ENCODE measurements around the gene CDH4.

Gene CDH4

GRCh38 chr20:61539706-61540360 lies 287.8 kb downstream of the CDH4 start:
- Mint-ChIP-seq H3K9me3 (no peaks in the 10 kb centered on the region), H3K36me3 (no peaks in the 10 kb centered on the region)
- no peak for ATAC-seq

GRCh38 chr20:61541537-61541936 lies 289.5 kb downstream of the CDH4 start:
- no peak for DNase-seq (ENCODE audit: low spot score in 2 of 2)
- no peaks in the 10 kb centered on the region for H3K36me3 Mint-ChIP-seq
- no peaks in the 10 kb centered on the region for H3K4me1 Mint-ChIP-seq
- H3K4me3 Mint-ChIP-seq: no peak overlapping the region
- ATAC-seq: no peak
- H3K9me3 Mint-ChIP-seq: no peaks in the 10 kb centered on the region
- no peak overlapping the region for H3K27ac Mint-ChIP-seq

More at GRCh38 chr20:61539706-61540360, 287.8 kb downstream of the CDH4 start:
- H3K4me1 Mint-ChIP-seq: no peaks in the 10 kb centered on the region
- no peak for DNase-seq (ENCODE audit: low spot score in 2 of 2)
- H3K4me3 Mint-ChIP-seq: no peak overlapping the region
- H3K27ac Mint-ChIP-seq: no peak overlapping the region

DNA sequence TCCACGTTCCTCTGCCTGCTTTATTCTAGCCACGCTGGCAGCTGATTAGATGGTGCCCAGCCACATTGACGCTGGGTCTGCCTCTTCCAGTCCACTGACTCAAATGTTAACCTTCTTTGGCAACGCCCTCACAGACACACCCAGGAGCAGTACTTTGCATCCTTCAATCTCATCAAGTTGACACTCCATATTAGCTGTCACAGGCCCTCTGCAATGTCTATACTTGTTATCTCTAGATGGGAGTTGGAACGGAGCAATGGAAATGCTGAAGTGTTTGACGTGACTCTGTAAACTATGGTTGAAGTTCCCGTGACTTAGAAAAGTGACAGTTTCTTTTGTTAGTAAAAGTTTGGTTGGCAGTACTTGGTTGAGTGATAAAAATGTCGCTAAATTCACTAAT lies 291.0 kb downstream of the CDH4 start:
- Mint-ChIP-seq H3K27ac (no peak overlapping the region), H3K36me3 (no peaks in the 10 kb centered on the region), H3K4me1 (no peaks in the 10 kb centered on the region), H3K4me3 (no peak overlapping the region), H3K9me3 (no peaks in the 10 kb centered on the region)
- DNase-seq (ENCODE audit: low spot score in 2 of 2): no peak
- ATAC-seq: no peak

DNA sequence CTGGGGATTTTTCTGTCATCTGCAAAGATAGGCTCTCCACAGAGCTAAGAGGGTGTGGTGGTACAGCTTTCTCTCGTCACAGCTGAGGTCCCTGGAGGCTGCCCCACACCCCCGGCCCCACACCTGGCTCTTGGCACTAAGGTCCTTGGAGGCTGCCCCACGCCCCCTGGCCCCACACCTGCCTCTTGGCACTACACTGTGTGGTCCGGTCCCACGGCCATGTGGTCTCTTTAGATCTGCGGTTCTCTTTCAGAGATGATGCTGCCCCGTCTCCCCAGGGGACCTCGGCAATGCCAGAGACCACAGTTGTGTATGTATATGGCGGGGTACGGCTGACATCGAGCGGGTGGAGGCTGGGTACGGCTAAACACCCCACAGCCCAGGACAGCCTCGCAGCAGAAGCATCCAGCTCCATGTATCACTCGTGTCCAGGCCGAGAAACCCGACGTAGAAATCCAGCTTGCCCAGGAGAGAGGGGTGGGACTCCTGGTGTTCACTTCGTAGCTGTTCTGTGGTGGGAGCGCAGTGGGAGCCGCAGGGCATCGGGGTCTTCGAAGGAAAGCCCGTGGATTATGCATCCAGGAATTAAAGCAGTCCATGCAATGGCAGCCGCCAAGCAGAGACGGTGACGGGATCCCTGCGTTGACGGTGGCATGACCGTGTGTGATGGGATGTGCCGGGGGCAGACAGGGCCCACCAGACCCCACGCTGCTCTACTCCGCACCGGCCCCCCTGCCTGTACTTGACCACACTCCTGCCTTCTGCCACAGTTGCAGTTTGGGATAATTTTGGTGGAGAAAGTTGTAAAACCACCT lies 292.1 kb downstream of the CDH4 start:
- DNase-seq (ENCODE audit: low spot score in 2 of 2) (no peak), ATAC-seq (no peak)
- Mint-ChIP-seq H3K4me3 (no peak overlapping the region), H3K36me3 (no peaks in the 10 kb centered on the region), H3K9me3 (no peaks in the 10 kb centered on the region), H3K4me1 (no peaks in the 10 kb centered on the region), H3K27ac (no peak overlapping the region)

DNA sequence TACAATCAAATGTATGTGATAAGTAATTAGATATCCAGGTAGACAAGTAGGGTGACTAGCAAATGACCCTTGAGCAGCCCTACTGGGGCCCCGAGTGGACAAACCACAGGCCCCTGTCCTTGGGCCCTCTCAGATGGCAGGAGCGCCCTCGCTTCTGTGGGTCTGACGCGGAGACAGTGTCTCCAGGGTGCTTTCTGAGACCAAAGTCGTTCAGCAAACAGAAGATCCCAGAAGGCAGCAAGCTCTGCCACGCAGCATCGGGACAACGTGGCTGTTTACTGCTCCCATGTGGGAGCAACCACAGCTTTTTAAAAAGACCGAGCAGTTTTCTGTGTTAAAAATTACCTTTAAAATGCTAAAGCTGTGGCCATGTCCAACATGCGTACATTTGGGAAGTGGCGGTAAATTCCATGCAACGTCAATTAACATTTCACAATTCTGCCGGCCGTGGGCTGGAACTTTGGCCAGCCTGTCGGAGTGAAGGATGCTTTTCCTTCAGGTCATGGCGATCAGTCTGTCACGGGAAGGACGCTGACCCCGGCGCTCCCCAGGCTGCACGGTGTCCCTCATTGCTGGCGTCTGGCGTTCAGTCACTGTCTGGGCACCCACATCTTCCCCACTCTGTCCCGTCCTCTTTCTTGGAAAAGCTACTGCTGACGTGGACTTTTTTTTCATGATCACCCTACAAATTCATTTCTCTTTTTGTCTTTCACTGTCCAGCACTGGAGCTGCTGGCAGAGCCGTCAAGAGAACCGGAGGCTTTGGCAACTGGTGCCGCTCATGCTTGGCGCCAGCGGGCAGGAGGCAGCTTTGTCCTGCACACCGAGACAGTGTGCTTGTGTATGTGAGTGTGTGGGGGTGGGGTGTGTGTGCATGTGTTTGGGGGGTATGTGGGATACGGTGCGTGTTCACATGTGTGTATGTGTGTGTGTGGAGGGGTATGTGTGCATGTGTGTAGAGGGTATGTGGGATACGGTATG lies 293.1 kb downstream of the CDH4 start:
- ATAC-seq: no peak
- Mint-ChIP-seq H3K36me3 (no peaks in the 10 kb centered on the region), H3K27ac (no peak overlapping the region), H3K4me1 (no peaks in the 10 kb centered on the region), H3K9me3 (no peaks in the 10 kb centered on the region), H3K4me3 (no peak overlapping the region)
- DNase-seq (ENCODE audit: low spot score in 2 of 2): no peak

DNA sequence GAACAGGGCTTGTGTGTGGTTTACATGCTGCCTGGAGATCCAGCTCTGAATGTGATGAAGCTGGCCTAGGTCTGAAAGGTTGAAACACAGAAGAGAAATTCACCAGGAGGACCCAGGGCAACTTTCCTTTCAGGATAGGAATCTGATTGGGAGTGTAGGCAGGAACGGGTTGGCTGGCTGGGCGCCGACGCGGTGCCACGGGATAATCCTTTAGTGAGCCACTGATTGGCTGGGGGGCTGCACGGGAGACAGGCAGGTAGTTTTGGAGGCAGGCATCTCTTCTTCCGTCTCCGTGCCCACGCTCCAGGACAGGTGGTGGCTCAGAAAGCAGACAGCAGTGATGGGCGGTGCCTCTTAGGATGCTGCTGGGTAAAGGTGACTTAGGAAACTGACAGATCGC lies 294.6 kb downstream of the CDH4 start:
- DNase-seq (ENCODE audit: low spot score in 2 of 2) (no peak), ATAC-seq (no peak)
- Mint-ChIP-seq H3K9me3 (no peaks in the 10 kb centered on the region), H3K27ac (no peak overlapping the region), H3K36me3 (no peaks in the 10 kb centered on the region), H3K4me1 (no peaks in the 10 kb centered on the region), H3K4me3 (no peak overlapping the region)

GRCh38 chr20:61548069-61548468 lies 296.0 kb downstream of the CDH4 start:
- DNase-seq (ENCODE audit: low spot score in 2 of 2) (no peak), ATAC-seq (no peak)
- no peaks in the 10 kb centered on the region for H3K9me3 Mint-ChIP-seq
- no peak overlapping the region for H3K4me3 Mint-ChIP-seq
- H3K27ac Mint-ChIP-seq: no peak overlapping the region
- H3K4me1 Mint-ChIP-seq: no peaks in the 10 kb centered on the region
- H3K36me3 Mint-ChIP-seq: no peaks in the 10 kb centered on the region

GRCh38 chr20:61549865-61550264 lies 297.8 kb downstream of the CDH4 start:
- no peak for DNase-seq (ENCODE audit: low spot score in 2 of 2)
- Mint-ChIP-seq H3K4me1 (no peaks in the 10 kb centered on the region), H3K36me3 (no peaks in the 10 kb centered on the region), H3K9me3 (no peaks in the 10 kb centered on the region), H3K27ac (no peak overlapping the region), H3K4me3 (no peak overlapping the region)
- no peak for ATAC-seq

DNA sequence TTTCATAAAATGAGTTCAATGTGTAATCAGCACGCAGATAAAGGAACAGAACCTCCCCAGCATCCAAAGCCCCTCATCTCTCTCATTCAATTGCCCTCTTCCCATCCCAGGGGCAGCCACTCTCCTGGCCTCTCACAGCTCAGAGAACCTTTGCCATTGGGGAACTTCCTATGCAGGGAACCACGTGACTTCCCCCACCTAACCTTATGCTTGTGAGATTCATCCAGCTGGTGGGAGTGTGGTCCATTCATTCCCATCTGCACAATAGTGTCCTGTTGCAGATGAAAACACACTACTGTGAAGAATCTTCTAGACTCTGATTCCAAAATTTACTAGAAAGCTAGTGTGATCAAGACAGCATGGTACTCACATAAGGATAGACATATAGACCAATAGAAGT lies 299.3 kb downstream of the CDH4 start:
- no peak overlapping the region for H3K4me3 Mint-ChIP-seq
- H3K9me3 Mint-ChIP-seq: no peaks in the 10 kb centered on the region
- H3K4me1 Mint-ChIP-seq: no peaks in the 10 kb centered on the region
- ATAC-seq (no peak), DNase-seq (ENCODE audit: low spot score in 2 of 2) (no peak)
- H3K27ac Mint-ChIP-seq: no peak overlapping the region
- H3K36me3 Mint-ChIP-seq: no peaks in the 10 kb centered on the region

- no peaks in the 10 kb centered on the region for H3K36me3 Mint-ChIP-seq
- no peak for ATAC-seq
- no peak overlapping the region for H3K27ac Mint-ChIP-seq
- no peak for DNase-seq (ENCODE audit: low spot score in 2 of 2)
- H3K4me3 Mint-ChIP-seq: no peak overlapping the region
- H3K4me1 Mint-ChIP-seq: no peaks in the 10 kb centered on the region
- H3K9me3 Mint-ChIP-seq: no peaks in the 10 kb centered on the region
Observed at GRCh38 chr20:61554617-61555016, 302.6 kb downstream of the CDH4 start.

- ATAC-seq (no peak), DNase-seq (ENCODE audit: low spot score in 2 of 2) (no peak)
- H3K27ac Mint-ChIP-seq: no peak overlapping the region
- H3K36me3 Mint-ChIP-seq: no peaks in the 10 kb centered on the region
- H3K4me1 Mint-ChIP-seq: no peaks in the 10 kb centered on the region
- H3K9me3 Mint-ChIP-seq: no peaks in the 10 kb centered on the region
- no peak overlapping the region for H3K4me3 Mint-ChIP-seq
Observed at GRCh38 chr20:61555566-61555965, 303.5 kb downstream of the CDH4 start.

GRCh38 chr20:61556111-61556510 lies 304.1 kb downstream of the CDH4 start:
- ATAC-seq: no peak
- no peak overlapping the region for H3K27ac Mint-ChIP-seq
- H3K4me3 Mint-ChIP-seq: no peak overlapping the region
- no peak for DNase-seq (ENCODE audit: low spot score in 2 of 2)
- H3K9me3 Mint-ChIP-seq: no peaks in the 10 kb centered on the region
- no peaks in the 10 kb centered on the region for H3K36me3 Mint-ChIP-seq
- H3K4me1 Mint-ChIP-seq: no peaks in the 10 kb centered on the region

GRCh38 chr20:61556673-61557072 lies 304.6 kb downstream of the CDH4 start:
- Mint-ChIP-seq H3K27ac (no peak overlapping the region), H3K9me3 (no peaks in the 10 kb centered on the region), H3K4me3 (no peak overlapping the region), H3K36me3 (no peaks in the 10 kb centered on the region), H3K4me1 (no peaks in the 10 kb centered on the region)
- ATAC-seq: no peak
- no peak for DNase-seq (ENCODE audit: low spot score in 2 of 2)

DNA sequence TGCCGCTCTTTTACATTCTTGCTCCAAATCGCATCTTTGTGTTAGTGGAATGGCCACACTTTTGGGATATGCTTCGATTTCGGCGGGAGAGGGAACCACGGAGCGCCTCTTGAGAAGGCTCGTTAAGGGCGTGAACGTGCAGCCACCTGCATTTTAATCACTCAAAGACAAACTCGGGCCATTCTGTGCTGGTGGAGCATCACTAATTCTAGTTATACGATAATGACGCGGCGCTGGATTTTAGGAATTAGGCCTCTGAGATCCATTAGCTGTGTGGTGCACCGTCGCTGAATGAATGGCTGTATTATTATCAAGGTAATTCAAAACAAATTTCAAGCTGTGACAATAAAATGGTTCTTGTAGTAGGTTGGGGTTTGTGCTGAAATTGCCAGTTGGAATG lies 305.6 kb downstream of the CDH4 start:
- H3K27ac Mint-ChIP-seq: no peak overlapping the region
- H3K9me3 Mint-ChIP-seq: no peaks in the 10 kb centered on the region
- H3K4me1 Mint-ChIP-seq: no peaks in the 10 kb centered on the region
- DNase-seq (ENCODE audit: low spot score in 2 of 2) (no peak), ATAC-seq (no peak)
- no peaks in the 10 kb centered on the region for H3K36me3 Mint-ChIP-seq
- H3K4me3 Mint-ChIP-seq: no peak overlapping the region

DNA sequence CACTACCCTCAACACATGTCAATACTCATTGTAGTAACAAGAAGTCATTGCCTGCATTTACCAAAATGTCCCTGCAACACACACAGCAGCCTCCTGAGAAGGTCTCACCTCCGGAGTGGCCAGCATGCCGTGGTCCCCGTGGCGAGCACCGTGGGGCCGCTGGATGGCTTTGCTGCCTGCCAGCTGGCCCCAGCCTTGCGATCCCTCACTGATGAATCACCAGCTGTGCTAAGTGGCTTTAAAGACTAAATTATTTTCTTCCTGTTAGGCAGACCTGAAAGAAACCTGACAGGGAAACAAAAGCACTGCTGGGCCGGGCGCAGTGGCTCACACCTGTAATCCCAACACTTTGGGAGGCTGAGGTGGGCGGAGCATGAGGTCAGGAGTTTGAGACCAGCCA lies 306.7 kb downstream of the CDH4 start:
- no peak overlapping the region for H3K4me3 Mint-ChIP-seq
- H3K36me3 Mint-ChIP-seq: no peaks in the 10 kb centered on the region
- H3K27ac Mint-ChIP-seq: no peak overlapping the region
- no peaks in the 10 kb centered on the region for H3K9me3 Mint-ChIP-seq
- DNase-seq (ENCODE audit: low spot score in 2 of 2) (no peak), ATAC-seq (no peak)
- no peaks in the 10 kb centered on the region for H3K4me1 Mint-ChIP-seq

Measured in stimulated activated effector memory CD8-positive, alpha-beta T cell treated with anti-CD3 and anti-CD28 coated beads, Interleukin-12 subunit alpha, Interleukin-12 subunit beta, amount 100 ng/mL, for 72 hours (primary cell).